CD1c-positive myeloid dendritic cell (primary cell): ENCODE measurements around the gene NPB.
A peak's percentile ranks its signal among the peaks of the same experiment; 100 is the strongest.

ENCODE experiments used
- DNase-seq: peaks from one replicate; pipeline ENCODE4 v3.0.0-alpha.2; 2016; ENCODE audit errors: extremely low spot score

Gene NPB

GRCh38 chr17:81925860-81926450 is 23.9 kb downstream of the NPB start:
- DNase-seq: no peak

- peak; percentile 84 for DNase-seq
These were observed 24.6 kb downstream of the NPB start for GRCh38 chr17:81926451-81927151.

- DNase-seq: no peak
These were observed 25.2 kb downstream of the NPB start for GRCh38 chr17:81927152-81927652.

GRCh38 chr17:81927653-81928543 is 25.9 kb downstream of the NPB start, which contains the start of gene MAFG:
TSS of gene MAFG (minus strand) at chr17:81927735. CDS start at chr17:81923185, 4,550 bp downstream.
- peak; percentile 98 for DNase-seq

- DNase-seq: no peak
These were observed 26.7 kb downstream of the NPB start for GRCh38 chr17:81928544-81929252.

GRCh38 chr17:81929253-81930141 is 27.5 kb downstream of the NPB start:
- DNase-seq: no peak

- no peak for DNase-seq
These were observed 28.4 kb downstream of the NPB start for GRCh38 chr17:81930142-81931125.

GRCh38 chr17:81931189-81931556 is 29.1 kb downstream of the NPB start:
- DNase-seq: no peak

GRCh38 chr17:81931557-81932332 is 29.7 kb downstream of the NPB start:
- DNase-seq: no peak

- DNase-seq: no peak
These were observed 30.4 kb downstream of the NPB start for GRCh38 chr17:81932333-81932983.

- no peak for DNase-seq
These were observed 31.2 kb downstream of the NPB start for GRCh38 chr17:81933178-81933699.

GRCh38 chr17:81934098-81934757 is 32.2 kb downstream of the NPB start:
- no peak for DNase-seq

- DNase-seq: no peak
These were observed 33.0 kb downstream of the NPB start for GRCh38 chr17:81934850-81935708.

GRCh38 chr17:81935709-81936084 is 33.7 kb downstream of the NPB start:
- no peak for DNase-seq

GRCh38 chr17:81939218-81939617 is 37.2 kb downstream of the NPB start:
- DNase-seq: no peak

- DNase-seq: no peak
These were observed 37.9 kb downstream of the NPB start for GRCh38 chr17:81939881-81940385.
